Activated CD8-positive, alpha-beta T cell treated with anti-CD3 and anti-CD28 coated beads for 36 hours (primary cell): Measurements from ENCODE around the gene SERPINF2. TPM values are rescaled to one million over a fixed set of nuclear protein-coding genes. Genes with fewer than 3 reads are reported as not detected.
A peak's percentile ranks its signal among the peaks of the same experiment; 100 is the strongest.
"Not testable (repeated sequence)": the region's sequence is repeated elsewhere in the genome, so short reads cannot be mapped to it uniquely, and the experiment has no call there.

Experiments used
- ATAC-seq: fragments of 200-7000 bp; cut with Tn5 transposase; one replicate; pipeline ENCODE4 v1.10.0; 2021; ENCODE audit warnings: mild to moderate bottlenecking, moderate library complexity
- CTCF ChIA-PET: fragments of 350-600 bp; sonication (Branson Sonifier 250); formaldehyde crosslinking; loops from one replicate; lab custom pipeline; 2021; ENCODE audit warnings: antibody characterized with exemption; lab: Charles Lee
- POLR2A ChIA-PET: fragments of 350-600 bp; sonication (Branson Sonifier 250); formaldehyde crosslinking; loops from one replicate; lab custom pipeline; 2021; ENCODE audit warnings: antibody characterized with exemption; lab: Charles Lee
- DNase-seq: peaks from one replicate; pipeline ENCODE4 v3.0.0-alpha.2; 2020
- H3K27ac Mint-ChIP-seq: one replicate; pipeline ENCODE4 v1.8.0; 2021; ENCODE audit warnings: mild to moderate bottlenecking, mixed read lengths
- H3K27me3 Mint-ChIP-seq: one replicate; pipeline ENCODE4 v1.8.0; 2021; ENCODE audit warnings: mixed read lengths
- H3K36me3 Mint-ChIP-seq: one replicate; pipeline ENCODE4 v1.8.0; 2021; ENCODE audit warnings: low read depth, mixed read lengths
- H3K4me1 Mint-ChIP-seq: one replicate; pipeline ENCODE4 v1.8.0; 2021; ENCODE audit warnings: low read depth, mixed read lengths
- H3K4me3 Mint-ChIP-seq: one replicate; pipeline ENCODE4 v1.8.0; 2021; ENCODE audit warnings: mild to moderate bottlenecking, moderate library complexity, mixed read lengths
- H3K9me3 Mint-ChIP-seq: one replicate; pipeline ENCODE4 v1.8.0; 2021; ENCODE audit warnings: mixed read lengths
- intact Hi-C: fragments of 100-400 bp; cut with micrococcal nuclease; formaldehyde crosslinking; loops from one replicate; pipeline ENCODE4 v1.10.0; 2022
- total RNA-seq, 2 experiments: library from RNA; stranded (reverse); gene quantifications; one replicate each; pipeline ENCODE4 v1.2.3, GENCODE V29; 2021
- TF ChIP-seq, protein P1 (sequence below): fragments of 200-600 bp; IDR thresholded peaks from one replicate; pipeline ENCODE4 v1.8.0; 2022; ENCODE audit warnings: antibody characterized with exemption, mild to moderate bottlenecking

SERPINF2 gene
- total RNA-seq, 2 experiments from 2014 or later: 0.11 to 0.18 TPM

DNA sequence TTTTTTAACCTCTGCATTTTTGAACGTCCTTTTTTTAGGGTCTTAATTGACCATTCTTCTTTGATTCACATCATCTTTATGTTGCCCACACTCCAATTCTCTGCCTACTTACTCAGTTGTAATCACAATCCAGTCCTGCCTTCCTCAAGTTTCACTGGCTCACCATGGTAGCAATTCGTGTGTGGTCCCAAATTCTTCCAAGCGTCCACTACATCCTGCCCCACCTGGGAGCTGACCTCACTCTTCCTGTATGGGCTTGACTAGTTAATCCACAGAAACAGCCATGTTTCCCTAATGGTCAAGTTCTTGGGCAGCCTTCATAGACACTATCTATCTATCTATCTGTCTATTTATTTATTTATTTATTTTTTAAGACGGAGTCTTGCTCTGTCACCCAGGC lies 39.6 kb upstream of the SERPINF2 start:
- Mint-ChIP-seq H3K9me3 (no peaks in the 10 kb centered on the region), H3K27me3 (peaks cover 13% of the 10 kb centered on the region), H3K36me3 (no peaks in the 10 kb centered on the region), H3K27ac (no peak overlapping the region), H3K4me1 (no peaks in the 10 kb centered on the region), H3K4me3 (no peak overlapping the region)
- intact Hi-C loops: no loop called here
- ChIA-PET POLR2A (no interaction called here), CTCF (no interaction called here)
- ATAC-seq (no peak), DNase-seq (no peak)
- TF ChIP-seq, protein P1, sequence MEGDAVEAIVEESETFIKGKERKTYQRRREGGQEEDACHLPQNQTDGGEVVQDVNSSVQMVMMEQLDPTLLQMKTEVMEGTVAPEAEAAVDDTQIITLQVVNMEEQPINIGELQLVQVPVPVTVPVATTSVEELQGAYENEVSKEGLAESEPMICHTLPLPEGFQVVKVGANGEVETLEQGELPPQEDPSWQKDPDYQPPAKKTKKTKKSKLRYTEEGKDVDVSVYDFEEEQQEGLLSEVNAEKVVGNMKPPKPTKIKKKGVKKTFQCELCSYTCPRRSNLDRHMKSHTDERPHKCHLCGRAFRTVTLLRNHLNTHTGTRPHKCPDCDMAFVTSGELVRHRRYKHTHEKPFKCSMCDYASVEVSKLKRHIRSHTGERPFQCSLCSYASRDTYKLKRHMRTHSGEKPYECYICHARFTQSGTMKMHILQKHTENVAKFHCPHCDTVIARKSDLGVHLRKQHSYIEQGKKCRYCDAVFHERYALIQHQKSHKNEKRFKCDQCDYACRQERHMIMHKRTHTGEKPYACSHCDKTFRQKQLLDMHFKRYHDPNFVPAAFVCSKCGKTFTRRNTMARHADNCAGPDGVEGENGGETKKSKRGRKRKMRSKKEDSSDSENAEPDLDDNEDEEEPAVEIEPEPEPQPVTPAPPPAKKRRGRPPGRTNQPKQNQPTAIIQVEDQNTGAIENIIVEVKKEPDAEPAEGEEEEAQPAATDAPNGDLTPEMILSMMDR: no peak

DNA sequence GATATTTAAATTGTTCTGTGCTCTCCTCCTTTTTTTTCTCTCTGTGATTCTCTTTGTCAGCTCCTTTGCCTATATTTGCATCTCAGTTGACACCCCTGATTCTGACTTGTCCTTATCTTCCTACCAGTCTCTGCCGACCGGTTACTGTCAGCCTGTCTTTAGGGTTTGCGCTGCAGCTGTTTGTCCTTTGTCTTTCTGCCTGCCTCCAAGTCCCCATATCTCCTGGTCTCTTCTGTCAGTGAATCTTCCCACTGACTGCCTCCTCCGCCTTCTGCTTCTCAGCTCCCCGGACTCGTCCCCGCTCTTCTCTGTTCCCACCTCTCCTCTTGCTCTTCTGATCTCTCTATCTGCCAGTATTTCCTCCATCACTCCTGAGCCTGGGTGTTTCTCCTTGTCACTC lies 37.7 kb upstream of the SERPINF2 start:
- Mint-ChIP-seq H3K27me3 (peaks cover 13% of the 10 kb centered on the region), H3K4me1 (no peaks in the 10 kb centered on the region), H3K36me3 (no peaks in the 10 kb centered on the region), H3K9me3 (no peaks in the 10 kb centered on the region), H3K27ac (no peak overlapping the region), H3K4me3 (no peak overlapping the region)
- POLR2A ChIA-PET: no interaction called here
- ATAC-seq (no peak), DNase-seq (no peak)
- intact Hi-C loops: no loop called here
- TF ChIP-seq, protein P1: no peak
- CTCF ChIA-PET: interaction anchor here (1.3 to 1.6 kb wide), 2 partner anchors 16 to 36 kb away, joined by 4 to 7 read pairs; no protein-coding TSS in a partner anchor

DNA sequence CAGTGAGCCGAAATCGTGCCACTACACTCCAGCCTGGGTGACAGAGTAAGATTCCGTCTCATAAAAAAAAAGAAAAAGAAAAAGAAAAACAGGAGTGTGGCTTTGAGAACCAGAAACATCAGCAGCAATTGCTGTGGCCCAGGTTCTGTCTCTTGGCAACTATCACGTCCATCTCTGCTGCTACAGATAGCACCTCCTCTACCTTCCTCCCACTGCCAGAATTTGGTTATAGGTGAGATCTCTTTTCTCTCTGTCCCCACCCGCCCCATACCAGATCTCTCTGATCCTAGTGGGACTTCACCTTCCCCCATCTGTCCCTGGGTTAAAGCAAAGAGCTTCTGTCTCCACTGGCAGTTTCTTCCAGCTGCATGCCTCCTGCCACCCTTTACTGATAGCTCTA lies 35.6 kb upstream of the SERPINF2 start:
- TF ChIP-seq, protein P1: no peak
- ChIA-PET POLR2A (interaction anchor here (1.0 kb wide), 1 partner anchor 10 kb away, joined by 3 read pairs; no protein-coding TSS in a partner anchor), CTCF (interaction anchor here (1.0 to 1.1 kb wide), 2 partner anchors 38 to 57 kb away, joined by 3 to 4 read pairs; partner anchors contain the start of gene RILP)
- H3K27ac Mint-ChIP-seq: no peak overlapping the region
- intact Hi-C loops: no loop called here
- H3K4me1 Mint-ChIP-seq: peaks cover 10% of the 10 kb centered on the region
- no peaks in the 10 kb centered on the region for H3K9me3 Mint-ChIP-seq
- H3K36me3 Mint-ChIP-seq: peaks cover 2% of the 10 kb centered on the region
- no peak overlapping the region for H3K4me3 Mint-ChIP-seq
- H3K27me3 Mint-ChIP-seq: peaks cover 21% of the 10 kb centered on the region
- DNase-seq (no peak), ATAC-seq (no peak)

DNA sequence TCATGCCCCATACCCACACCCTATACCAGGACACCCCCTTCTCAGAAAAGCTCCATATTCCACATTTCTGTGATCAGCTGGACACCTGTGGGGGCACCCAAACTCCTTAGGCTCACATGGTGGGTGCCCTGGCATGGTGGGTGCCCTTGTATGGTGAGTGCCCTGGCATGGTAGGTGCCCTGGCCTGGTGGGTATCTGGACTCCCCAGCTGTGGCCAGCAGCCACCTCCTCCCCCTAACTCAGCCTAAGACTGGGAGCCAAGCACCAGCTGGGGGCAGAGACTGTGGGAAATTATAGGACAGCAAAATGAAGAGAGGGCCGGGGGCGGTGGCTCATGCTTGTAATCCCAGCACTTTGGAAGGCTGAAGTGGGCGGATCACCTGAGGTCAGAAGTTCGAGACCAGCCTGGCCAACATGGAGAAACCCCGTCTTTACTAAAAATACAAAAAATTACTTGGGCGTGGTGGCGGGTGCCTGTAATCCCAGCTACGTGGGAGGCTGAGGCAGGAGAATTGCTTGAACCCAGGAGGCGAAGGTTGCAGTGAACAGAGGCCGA lies 33.8 kb upstream of the SERPINF2 start:
- H3K4me1 Mint-ChIP-seq, intact Hi-C loops: not testable (repeated sequence)

DNA sequence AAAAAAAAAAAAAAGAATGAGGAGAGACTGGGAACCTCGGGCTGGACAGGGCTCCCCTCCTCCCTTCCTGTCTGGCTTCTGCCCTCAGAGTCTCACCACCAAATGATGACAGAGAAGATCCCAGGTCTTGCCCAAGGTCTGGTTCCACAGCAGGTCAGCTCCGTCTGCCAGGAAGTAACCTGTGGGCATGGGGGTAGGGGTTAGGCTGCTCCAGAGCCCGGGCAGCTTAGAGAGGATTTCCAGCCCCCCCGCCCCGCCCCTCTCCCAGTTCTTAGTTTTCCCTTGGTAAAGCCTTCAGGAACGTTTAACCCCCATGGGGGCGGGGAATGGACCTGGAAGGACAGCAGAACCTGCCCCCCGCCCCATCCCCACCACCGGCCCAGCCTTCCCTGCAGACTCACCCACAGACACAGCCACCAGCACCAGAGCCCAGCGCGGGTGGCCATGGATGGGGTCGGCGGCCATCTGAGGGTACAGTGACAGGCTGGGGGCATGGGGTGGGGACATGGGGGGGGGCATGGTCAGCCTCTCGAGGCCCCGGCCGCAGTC lies 33.2 kb upstream of the SERPINF2 start:
- H3K27me3 Mint-ChIP-seq: peaks cover 23% of the 10 kb centered on the region
- POLR2A ChIA-PET: no interaction called here
- CTCF ChIA-PET: interaction anchor here (1.1 to 1.7 kb wide), 2 partner anchors 42 to 61 kb away, joined by 3 to 5 read pairs; partner anchors contain the start of gene RILP
- H3K27ac Mint-ChIP-seq: no peak overlapping the region
- H3K9me3 Mint-ChIP-seq: no peaks in the 10 kb centered on the region
- DNase-seq (no peak), ATAC-seq (no peak)
- TF ChIP-seq, protein P1: no peak
- peaks cover 3% of the 10 kb centered on the region for H3K36me3 Mint-ChIP-seq
- peaks cover 12% of the 10 kb centered on the region for H3K4me1 Mint-ChIP-seq
- intact Hi-C loops: no loop called here
- H3K4me3 Mint-ChIP-seq: peak overlapping the region; percentile 10

More for the DNA sequence above, 33.8 kb upstream of the SERPINF2 start:
- ATAC-seq, H3K36me3 Mint-ChIP-seq, H3K27ac Mint-ChIP-seq, H3K4me3 Mint-ChIP-seq, DNase-seq, H3K9me3 Mint-ChIP-seq: not testable (repeated sequence)
- peaks cover 21% of the 10 kb centered on the region for H3K27me3 Mint-ChIP-seq
- ChIA-PET POLR2A (interaction anchor here (0.5 kb wide), 1 partner anchor 334 kb away, joined by 4 read pairs; no protein-coding TSS in a partner anchor), CTCF (interaction anchor here (1.1 to 1.7 kb wide), 2 partner anchors 41 to 60 kb away, joined by 3 to 5 read pairs; partner anchors contain the start of gene RILP)
